ENCODE data around the gene UROC1.

The UROC1 gene

GRCh38 chr3:126526668-126527005, 9.1 kb upstream of the UROC1 start:
- H3K18ac ChIP-seq (ENCODE audit: low read length): no peak overlapping the region
- no peak overlapping the region for H3K9ac ChIP-seq (ENCODE audit: low read length)
- no peak overlapping the region for H3K4ac ChIP-seq (ENCODE audit: low read depth, low read length)
- H3K27me3 ChIP-seq (ENCODE audit: insufficient read depth, low read length, poor library complexity): no peaks in the 10 kb centered on the region
- no peak overlapping the region for H2BK120ac ChIP-seq (ENCODE audit: low read depth, low read length)
- H2BK15ac ChIP-seq (replicated peaks; ENCODE audit: low read depth): no peak overlapping the region
- no peak overlapping the region for H3K23ac ChIP-seq (ENCODE audit: low read length)
- H4K8ac ChIP-seq (ENCODE audit: low read depth, low read length): no peak overlapping the region
- WGBS (ENCODE audit: extremely low coverage, insufficient coverage, low lambda C conversion rate): no CpG with 5 or more reads among the region's 7 CpGs
- DNase-seq: no peak
- no peak overlapping the region for H3K56ac ChIP-seq (ENCODE audit: low read length)
- no peak overlapping the region for H3K27ac ChIP-seq (ENCODE audit: low read depth, low read length)
- H3K36me3 ChIP-seq (ENCODE audit: control insufficient read depth, insufficient read depth, low read length): no peaks in the 10 kb centered on the region
- no peak overlapping the region for H2BK5ac ChIP-seq (ENCODE audit: low read length)
- peaks cover 2% of the 10 kb centered on the region for H3K4me1 ChIP-seq (ENCODE audit: control insufficient read depth, low read depth, low read length)
- no peaks in the 10 kb centered on the region for H3K79me1 ChIP-seq (ENCODE audit: low read length)
- no peak overlapping the region for H4K5ac ChIP-seq (ENCODE audit: low read length)
- H2AK5ac ChIP-seq (ENCODE audit: low read length): no peak overlapping the region
- no peaks in the 10 kb centered on the region for H3K79me2 ChIP-seq (ENCODE audit: control insufficient read depth, insufficient read depth, low read length)
- H3K4me3 ChIP-seq (ENCODE audit: low read length): no peak overlapping the region
- no peak overlapping the region for H3K4me2 ChIP-seq (ENCODE audit: low read length)

- Histone ChIP-seq H3K9ac (ENCODE audit: low read length) (no peak overlapping the region), H3K27me3 (ENCODE audit: insufficient read depth, low read length, poor library complexity) (no peaks in the 10 kb centered on the region), H3K36me3 (ENCODE audit: control insufficient read depth, insufficient read depth, low read length) (no peaks in the 10 kb centered on the region), H3K4ac (ENCODE audit: low read depth, low read length) (no peak overlapping the region), H3K4me2 (ENCODE audit: low read length) (no peak overlapping the region), H3K79me1 (ENCODE audit: low read length) (no peaks in the 10 kb centered on the region), H4K5ac (ENCODE audit: low read length) (no peak overlapping the region), H2BK120ac (ENCODE audit: low read depth, low read length) (no peak overlapping the region), H3K18ac (ENCODE audit: low read length) (no peak overlapping the region), H2BK15ac (replicated peaks; ENCODE audit: low read depth) (no peak overlapping the region), H3K27ac (ENCODE audit: low read depth, low read length) (no peak overlapping the region), H3K4me3 (ENCODE audit: low read length) (no peak overlapping the region), H3K56ac (ENCODE audit: low read length) (no peak overlapping the region), H3K4me1 (ENCODE audit: control insufficient read depth, low read depth, low read length) (peaks cover 2% of the 10 kb centered on the region), H2BK5ac (ENCODE audit: low read length) (no peak overlapping the region), H4K8ac (ENCODE audit: low read depth, low read length) (no peak overlapping the region), H3K79me2 (ENCODE audit: control insufficient read depth, insufficient read depth, low read length) (no peaks in the 10 kb centered on the region), H2AK5ac (ENCODE audit: low read length) (no peak overlapping the region), H3K23ac (ENCODE audit: low read length) (no peak overlapping the region)
- WGBS (ENCODE audit: extremely low coverage, insufficient coverage, low lambda C conversion rate): no CpG with 5 or more reads among the region's 8 CpGs
- no peak for DNase-seq
Observed at GRCh38 chr3:126525853-126526667, 8.5 kb upstream of the UROC1 start.

GRCh38 chr3:126525091-126525852, 7.7 kb upstream of the UROC1 start:
- H3K27me3 ChIP-seq (ENCODE audit: insufficient read depth, low read length, poor library complexity): no peaks in the 10 kb centered on the region

GRCh38 chr3:126524429-126524988, 6.9 kb upstream of the UROC1 start:
- Histone ChIP-seq H2BK5ac (ENCODE audit: low read length) (no peak overlapping the region), H2AK5ac (ENCODE audit: low read length) (no peak overlapping the region), H3K79me2 (ENCODE audit: control insufficient read depth, insufficient read depth, low read length) (no peaks in the 10 kb centered on the region), H3K4me3 (ENCODE audit: low read length) (no peak overlapping the region), H4K5ac (ENCODE audit: low read length) (no peak overlapping the region), H3K4me2 (ENCODE audit: low read length) (peak overlapping the region; percentile 73), H3K36me3 (ENCODE audit: control insufficient read depth, insufficient read depth, low read length) (no peaks in the 10 kb centered on the region), H3K23ac (ENCODE audit: low read length) (no peak overlapping the region), H2BK120ac (ENCODE audit: low read depth, low read length) (no peak overlapping the region), H2BK15ac (replicated peaks; ENCODE audit: low read depth) (no peak overlapping the region), H3K9ac (ENCODE audit: low read length) (peak overlapping the region; percentile 69), H3K27me3 (ENCODE audit: insufficient read depth, low read length, poor library complexity) (no peaks in the 10 kb centered on the region), H4K8ac (ENCODE audit: low read depth, low read length) (no peak overlapping the region), H3K4me1 (ENCODE audit: control insufficient read depth, low read depth, low read length) (peaks cover 2% of the 10 kb centered on the region), H3K79me1 (ENCODE audit: low read length) (no peaks in the 10 kb centered on the region), H3K56ac (ENCODE audit: low read length) (peak overlapping the region; percentile 86), H3K18ac (ENCODE audit: low read length) (no peak overlapping the region), H3K4ac (ENCODE audit: low read depth, low read length) (no peak overlapping the region), H3K27ac (ENCODE audit: low read depth, low read length) (no peak overlapping the region)
- no CpG with 5 or more reads among the region's 31 CpGs for WGBS (ENCODE audit: extremely low coverage, insufficient coverage, low lambda C conversion rate)
- DNase-seq: peak; percentile 46

More at GRCh38 chr3:126525091-126525852, 7.7 kb upstream of the UROC1 start:
- no peak overlapping the region for H3K4ac ChIP-seq (ENCODE audit: low read depth, low read length)
- H3K18ac ChIP-seq (ENCODE audit: low read length): no peak overlapping the region
- H3K79me2 ChIP-seq (ENCODE audit: control insufficient read depth, insufficient read depth, low read length): no peaks in the 10 kb centered on the region
- no peaks in the 10 kb centered on the region for H3K36me3 ChIP-seq (ENCODE audit: control insufficient read depth, insufficient read depth, low read length)
- DNase-seq: no peak
- H3K4me1 ChIP-seq (ENCODE audit: control insufficient read depth, low read depth, low read length): peaks cover 2% of the 10 kb centered on the region
- H3K23ac ChIP-seq (ENCODE audit: low read length): no peak overlapping the region
- H3K9ac ChIP-seq (ENCODE audit: low read length): no peak overlapping the region
- H3K56ac ChIP-seq (ENCODE audit: low read length): no peak overlapping the region
- no peak overlapping the region for H4K5ac ChIP-seq (ENCODE audit: low read length)
- no peak overlapping the region for H2AK5ac ChIP-seq (ENCODE audit: low read length)
- H4K8ac ChIP-seq (ENCODE audit: low read depth, low read length): no peak overlapping the region
- H3K4me2 ChIP-seq (ENCODE audit: low read length): no peak overlapping the region
- H3K79me1 ChIP-seq (ENCODE audit: low read length): no peaks in the 10 kb centered on the region
- H3K27ac ChIP-seq (ENCODE audit: low read depth, low read length): no peak overlapping the region
- H3K4me3 ChIP-seq (ENCODE audit: low read length): no peak overlapping the region
- H2BK5ac ChIP-seq (ENCODE audit: low read length): no peak overlapping the region
- H2BK15ac ChIP-seq (replicated peaks; ENCODE audit: low read depth): no peak overlapping the region
- WGBS (ENCODE audit: extremely low coverage, insufficient coverage, low lambda C conversion rate): no CpG with 5 or more reads among the region's 12 CpGs
- H2BK120ac ChIP-seq (ENCODE audit: low read depth, low read length): no peak overlapping the region

- Histone ChIP-seq H3K9ac (ENCODE audit: low read length) (peak within 1 kb of the TSS; percentile 69), H3K4me1 (ENCODE audit: control insufficient read depth, low read depth, low read length) (peaks cover 2% of the 10 kb centered on the region), H3K23ac (ENCODE audit: low read length) (peak within 1 kb of the TSS; percentile 39), H4K5ac (ENCODE audit: low read length) (no peak within 1 kb of the TSS), H2BK5ac (ENCODE audit: low read length) (no peak within 1 kb of the TSS), H4K8ac (ENCODE audit: low read depth, low read length) (no peak within 1 kb of the TSS), H2BK15ac (replicated peaks; ENCODE audit: low read depth) (no peak within 1 kb of the TSS), H3K18ac (ENCODE audit: low read length) (no peak within 1 kb of the TSS), H3K4me2 (ENCODE audit: low read length) (peak within 1 kb of the TSS; percentile 73), H3K4me3 (ENCODE audit: low read length) (no peak within 1 kb of the TSS), H3K56ac (ENCODE audit: low read length) (peak within 1 kb of the TSS; percentile 86), H3K4ac (ENCODE audit: low read depth, low read length) (no peak within 1 kb of the TSS), H3K36me3 (ENCODE audit: control insufficient read depth, insufficient read depth, low read length) (no peaks in the 10 kb centered on the region), H2BK120ac (ENCODE audit: low read depth, low read length) (no peak within 1 kb of the TSS), H3K27me3 (ENCODE audit: insufficient read depth, low read length, poor library complexity) (no peaks in the 10 kb centered on the region), H3K79me2 (ENCODE audit: control insufficient read depth, insufficient read depth, low read length) (no peaks in the 10 kb centered on the region), H2AK5ac (ENCODE audit: low read length) (no peak within 1 kb of the TSS), H3K79me1 (ENCODE audit: low read length) (no peaks in the 10 kb centered on the region), H3K27ac (ENCODE audit: low read depth, low read length) (no peak within 1 kb of the TSS)
- no CpG with 5 or more reads among the region's 56 CpGs for WGBS (ENCODE audit: extremely low coverage, insufficient coverage, low lambda C conversion rate)
- peak; percentile 62 for DNase-seq
Observed at GRCh38 chr3:126523745-126524428, 6.3 kb upstream of the UROC1 start, which contains the start of gene CHST13. Gene CHST13 (plus strand): TSS chr3:126524155. CDS start chr3:126524333, 178 bp downstream.

Measured in mesendoderm (in vitro differentiated cells).